Femur (tissue), 1 donor: ENCODE measurements around the gene TLR8.
"Not testable (repeated sequence)": the region's sequence is repeated elsewhere in the genome, so short reads cannot be mapped to it uniquely, and the experiment has no call there.

ENCODE experiments used
- DNase-seq: peaks from one replicate; pipeline ENCODE4 v3.0.0-alpha.2; 2017

TLR8 gene

GRCh38 chrX:12947545-12948235, 41.3 kb downstream of the TLR8 start:
- no peak for DNase-seq

GRCh38 chrX:12948495-12948894, 42.1 kb downstream of the TLR8 start:
- DNase-seq = no peak

DNA sequence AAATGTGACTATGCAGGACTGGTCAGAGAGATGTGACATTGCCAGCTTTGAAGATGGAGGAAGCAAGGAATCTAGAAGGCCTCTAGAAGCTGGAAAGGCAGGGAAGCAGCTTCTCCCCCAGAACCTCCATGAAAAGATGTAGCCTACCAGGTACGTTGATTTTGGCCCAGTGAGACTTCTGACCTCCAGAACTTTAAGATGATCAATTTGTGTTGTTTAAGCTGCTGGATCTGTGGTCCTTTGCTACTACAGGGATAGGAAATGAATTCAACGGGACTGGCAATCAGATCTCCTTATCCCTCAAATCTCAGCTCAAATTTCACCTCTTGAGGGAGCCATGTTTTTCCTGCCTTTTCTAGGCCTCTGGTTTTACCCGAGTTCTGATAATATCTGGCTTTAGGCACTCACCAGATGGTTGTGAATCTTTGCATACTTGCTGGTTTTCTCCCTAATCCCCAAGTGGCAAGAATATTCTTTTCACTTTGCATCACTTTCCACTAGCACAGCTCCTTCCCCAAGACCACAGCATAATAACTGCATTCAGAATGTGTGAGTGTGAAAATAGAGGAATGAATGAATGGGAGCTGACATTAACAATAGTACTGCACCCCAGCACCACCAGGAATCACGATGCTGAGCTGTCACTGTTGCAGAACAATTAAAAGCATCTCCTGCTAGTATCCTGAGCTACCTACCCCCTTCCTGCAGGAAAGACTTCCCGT, 42.9 kb downstream of the TLR8 start:
- no peak for DNase-seq

DNA sequence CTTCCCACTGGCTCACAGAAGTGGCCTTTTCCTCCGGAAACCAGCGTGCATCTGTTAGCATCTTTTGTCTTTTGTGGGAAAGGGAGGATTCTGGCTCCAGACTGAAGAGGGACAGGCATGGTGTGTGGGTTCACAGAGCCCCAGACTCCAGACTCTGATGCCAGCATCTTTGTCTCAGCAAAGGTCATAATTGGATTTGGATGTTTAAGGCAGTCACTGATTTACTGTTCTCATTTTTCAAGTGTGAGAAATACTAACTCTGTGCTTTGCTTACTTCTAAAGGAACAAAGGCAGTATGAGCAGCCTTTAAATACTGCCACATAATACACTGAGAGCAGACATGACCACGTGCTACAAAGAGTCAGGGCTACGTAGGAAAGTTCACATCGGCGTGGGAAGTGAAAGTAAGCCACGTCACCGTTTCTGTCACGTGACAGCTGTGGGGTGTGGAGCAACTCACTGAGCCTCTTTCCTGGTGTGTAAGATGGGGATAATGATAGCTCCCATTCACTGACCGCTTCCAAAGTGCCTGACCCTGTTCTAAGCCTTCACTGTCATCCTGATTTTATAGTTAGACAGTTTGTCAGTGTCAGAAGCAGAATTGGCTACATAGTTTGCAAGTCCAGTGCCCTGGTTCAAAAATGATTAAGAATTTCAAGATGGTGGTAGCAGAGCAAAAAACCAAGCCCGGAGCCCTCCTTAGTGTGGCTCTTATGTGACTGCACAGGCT, 43.7 kb downstream of the TLR8 start:
- DNase-seq = peak; percentile 89

DNA sequence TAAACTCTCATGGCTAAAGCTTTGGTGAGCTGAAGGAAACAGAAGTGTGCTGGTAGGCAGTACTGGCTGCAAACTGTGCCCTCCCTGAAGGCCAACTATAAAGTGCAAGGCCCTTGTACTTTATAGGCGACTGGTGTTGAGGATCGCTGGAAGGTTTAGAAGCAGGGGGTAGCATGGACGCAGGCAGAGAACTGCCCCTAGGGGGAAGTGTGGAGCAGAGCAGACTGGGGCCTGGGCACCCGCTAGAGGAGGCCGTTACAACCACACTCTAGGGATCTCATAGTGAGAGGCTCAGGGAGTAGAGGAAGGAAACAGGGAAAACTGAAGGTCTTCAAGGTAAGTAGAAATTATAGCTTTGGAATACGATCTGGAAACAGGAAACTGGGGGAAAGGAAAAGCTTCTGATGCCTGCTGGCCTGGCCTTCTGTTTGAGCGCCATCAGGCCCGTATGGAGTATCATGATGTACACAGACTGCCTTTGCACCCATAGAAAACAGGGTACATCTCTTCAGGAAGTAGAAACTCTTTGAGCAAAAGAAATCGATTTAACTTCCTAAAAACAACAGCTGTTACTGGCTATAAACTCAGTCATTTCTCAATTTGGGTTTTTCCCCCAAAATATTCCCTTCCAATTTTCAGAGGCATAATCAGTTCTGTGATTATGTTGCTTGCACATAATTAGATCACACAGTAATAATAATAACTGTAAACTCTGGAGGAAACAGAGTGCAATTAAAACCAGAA, 44.6 kb downstream of the TLR8 start:
- no peak for DNase-seq

- DNase-seq = no peak
Observed at GRCh38 chrX:12951595-12951975, 45.2 kb downstream of the TLR8 start.

GRCh38 chrX:12953420-12953819, 47.0 kb downstream of the TLR8 start:
- DNase-seq = no peak

DNA sequence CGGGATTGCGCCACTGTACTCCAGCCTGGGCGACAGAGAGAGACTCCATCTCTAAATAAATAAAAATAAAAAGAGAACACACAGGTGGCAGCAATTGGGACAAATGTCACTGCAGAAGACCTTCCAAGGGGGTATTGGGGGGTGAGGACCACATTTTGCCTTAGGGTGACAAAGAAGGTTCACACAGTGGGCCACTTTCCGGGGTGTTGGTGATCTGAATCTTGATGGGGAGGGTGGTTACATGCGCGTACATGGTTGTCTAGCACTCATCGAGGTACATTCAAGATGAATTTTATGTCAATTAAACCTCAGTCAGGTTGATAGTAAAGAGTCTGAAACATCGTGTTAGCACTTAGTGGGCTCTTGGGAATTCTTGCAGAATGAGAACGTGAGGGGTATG, 48.0 kb downstream of the TLR8 start:
- DNase-seq = no peak

GRCh38 chrX:12954981-12955380, 48.6 kb downstream of the TLR8 start:
- no peak for DNase-seq

- peak; percentile 84 for DNase-seq
Observed at GRCh38 chrX:12955882-12956703, 49.7 kb downstream of the TLR8 start.

- DNase-seq = no peak
Observed at GRCh38 chrX:12956704-12957534, 50.5 kb downstream of the TLR8 start.

DNA sequence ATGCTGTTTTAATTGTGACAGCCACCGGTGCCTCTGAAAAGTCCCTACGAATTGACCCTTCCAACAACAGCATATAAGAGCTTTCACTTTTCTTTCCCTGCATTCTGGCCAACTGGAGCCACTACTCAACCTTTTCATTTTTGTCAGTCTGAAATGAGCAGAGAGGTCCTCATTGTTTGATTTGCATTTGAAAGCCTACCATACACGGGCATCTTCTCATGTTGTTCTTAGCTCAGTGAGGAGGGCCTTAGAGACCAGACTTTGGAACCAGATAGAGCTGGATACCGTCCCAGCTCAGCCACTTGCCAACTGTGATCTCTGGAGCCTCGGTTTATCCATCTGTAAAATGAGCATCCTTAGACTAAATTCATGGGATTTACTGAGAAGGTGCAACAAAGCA, 51.6 kb downstream of the TLR8 start:
- DNase-seq = no peak

GRCh38 chrX:12958461-12958860, 52.0 kb downstream of the TLR8 start:
- no peak for DNase-seq

- DNase-seq = no peak
Observed at GRCh38 chrX:12961196-12961718, 54.8 kb downstream of the TLR8 start.

GRCh38 chrX:12962041-12962504, 55.7 kb downstream of the TLR8 start:
- DNase-seq = no peak

DNA sequence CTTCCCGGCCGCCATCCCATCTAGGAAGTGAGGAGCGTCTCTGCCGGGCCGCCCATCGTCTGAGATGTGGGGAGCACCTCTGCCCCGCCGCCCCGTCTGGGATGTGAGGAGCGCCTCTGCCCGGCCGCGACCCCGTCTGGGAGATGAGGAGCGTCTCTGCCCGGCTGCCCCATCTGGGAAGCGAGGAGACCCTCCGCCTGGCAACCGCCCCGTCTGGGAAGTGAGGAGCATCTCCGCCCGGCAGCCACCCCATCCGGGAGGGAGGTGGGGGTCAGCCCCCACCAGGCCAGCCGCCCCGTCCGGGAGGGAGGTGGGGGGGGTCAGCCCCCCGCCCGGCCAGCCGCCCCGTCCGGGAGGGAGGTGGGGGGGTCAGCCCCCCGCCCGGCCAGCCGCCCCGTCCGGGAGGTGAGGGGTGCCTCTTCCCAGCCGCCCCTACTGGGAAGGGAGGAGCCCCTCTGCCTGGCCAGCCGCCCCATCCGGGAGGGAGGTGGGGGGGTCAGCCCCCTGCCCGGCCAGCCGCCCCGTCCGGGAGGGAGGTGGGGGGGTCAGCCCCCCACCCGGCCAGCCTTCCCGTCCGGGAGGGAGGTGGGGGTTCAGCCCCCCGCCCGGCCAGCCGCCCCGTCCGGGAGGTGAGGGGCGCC, 56.9 kb downstream of the TLR8 start:
- not testable (repeated sequence) for DNase-seq

- no peak for DNase-seq
Observed at GRCh38 chrX:12965131-12965940, 58.9 kb downstream of the TLR8 start.

GRCh38 chrX:12966151-12966550, 59.7 kb downstream of the TLR8 start:
- no peak for DNase-seq

DNA sequence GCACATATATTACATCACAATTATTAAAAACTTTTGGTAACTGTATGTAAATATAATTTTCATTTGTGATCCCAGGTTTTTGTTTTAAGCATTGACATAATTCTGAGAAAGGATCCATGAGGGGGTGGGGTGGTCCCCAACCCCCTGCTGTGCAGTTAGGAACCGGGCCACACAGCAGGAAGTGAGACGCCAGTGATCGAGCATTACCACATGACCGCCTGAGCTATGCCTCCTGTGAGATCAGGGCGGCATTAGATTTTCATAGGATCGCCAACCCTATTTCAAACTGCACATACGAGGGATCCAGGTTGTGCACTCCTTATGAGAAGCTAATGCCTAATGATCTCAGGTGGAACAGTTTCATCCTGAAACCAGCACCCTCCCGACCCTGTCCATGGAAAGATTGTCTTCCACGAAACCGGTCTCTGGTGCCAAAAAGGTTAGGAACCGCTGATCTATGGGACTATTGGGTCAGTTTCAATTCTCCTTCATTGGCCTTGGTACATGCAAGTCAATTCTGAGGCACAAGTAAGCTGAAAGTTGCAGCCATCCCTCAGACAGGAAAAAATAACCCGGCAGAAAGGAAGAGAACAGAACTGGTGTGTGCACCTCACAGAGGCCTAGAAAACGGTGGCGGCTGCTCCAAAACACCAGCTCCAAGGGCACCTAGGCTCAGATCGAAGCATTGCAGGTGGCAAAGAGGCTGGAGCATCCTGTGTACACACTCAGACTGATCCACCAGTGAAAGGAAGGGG, 61.5 kb downstream of the TLR8 start:
- DNase-seq = no peak
